ENCODE results near the gene KMT5B. TPM values are rescaled to one million over a fixed set of nuclear protein-coding genes. Genes with fewer than 3 reads are reported as not detected.

The KMT5B gene
- total and polyA plus RNA-seq, 7 donors: 20.8 to 45.7 (median 38.7) TPM

DNA sequence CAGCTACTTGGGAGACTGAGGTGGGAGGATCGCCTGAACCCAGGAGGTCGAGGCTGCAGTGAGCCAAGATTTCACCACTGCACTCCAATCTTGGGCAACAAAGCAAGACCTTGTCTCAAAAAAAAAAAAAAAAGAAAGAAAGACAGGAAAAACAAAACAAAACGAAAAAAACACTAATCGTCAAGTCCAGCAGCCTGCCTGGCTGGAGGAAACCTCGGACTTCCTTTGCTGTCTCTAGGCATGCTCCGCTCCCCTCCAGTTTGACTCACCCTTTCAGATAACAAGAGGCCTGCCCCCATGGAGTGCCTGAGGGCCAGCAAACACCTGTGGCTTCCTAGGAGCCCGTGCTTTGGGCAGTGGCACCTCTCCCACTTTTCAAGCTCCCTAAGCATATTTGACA is 63.1 kb downstream of the KMT5B start:
- H3K9me3 ChIP-seq: no peaks in the 10 kb centered on the region
- TF ChIP-seq POLR2A (IDR thresholded peaks at IDR 0.05): no peak
- no peak for TF ChIP-seq EP300 (IDR thresholded peaks at IDR 0.05)
- TF ChIP-seq POLR2AphosphoS5 (IDR thresholded peaks at IDR 0.05): no peak
- TF ChIP-seq, protein P1, sequence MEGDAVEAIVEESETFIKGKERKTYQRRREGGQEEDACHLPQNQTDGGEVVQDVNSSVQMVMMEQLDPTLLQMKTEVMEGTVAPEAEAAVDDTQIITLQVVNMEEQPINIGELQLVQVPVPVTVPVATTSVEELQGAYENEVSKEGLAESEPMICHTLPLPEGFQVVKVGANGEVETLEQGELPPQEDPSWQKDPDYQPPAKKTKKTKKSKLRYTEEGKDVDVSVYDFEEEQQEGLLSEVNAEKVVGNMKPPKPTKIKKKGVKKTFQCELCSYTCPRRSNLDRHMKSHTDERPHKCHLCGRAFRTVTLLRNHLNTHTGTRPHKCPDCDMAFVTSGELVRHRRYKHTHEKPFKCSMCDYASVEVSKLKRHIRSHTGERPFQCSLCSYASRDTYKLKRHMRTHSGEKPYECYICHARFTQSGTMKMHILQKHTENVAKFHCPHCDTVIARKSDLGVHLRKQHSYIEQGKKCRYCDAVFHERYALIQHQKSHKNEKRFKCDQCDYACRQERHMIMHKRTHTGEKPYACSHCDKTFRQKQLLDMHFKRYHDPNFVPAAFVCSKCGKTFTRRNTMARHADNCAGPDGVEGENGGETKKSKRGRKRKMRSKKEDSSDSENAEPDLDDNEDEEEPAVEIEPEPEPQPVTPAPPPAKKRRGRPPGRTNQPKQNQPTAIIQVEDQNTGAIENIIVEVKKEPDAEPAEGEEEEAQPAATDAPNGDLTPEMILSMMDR (IDR thresholded peaks at IDR 0.05): no peak
- H3K4me1 ChIP-seq: peaks cover 0 to 22% (median 18%) of the 10 kb centered on the region in 4 donors
- peaks cover 0 to 3% (median 0%) of the 10 kb centered on the region in 4 donors for H3K36me3 ChIP-seq
- no peak for DNase-seq
- no peak overlapping the region for H3K27ac ChIP-seq
- intact Hi-C loops (cut with DNase I): no loop called here
- no peaks in the 10 kb centered on the region for H3K27me3 ChIP-seq
- no peak overlapping the region for H3K4me3 ChIP-seq
- WGBS, 2 donors: 35 to 41% methylated on average over 7 of the region's 7 CpGs

DNA sequence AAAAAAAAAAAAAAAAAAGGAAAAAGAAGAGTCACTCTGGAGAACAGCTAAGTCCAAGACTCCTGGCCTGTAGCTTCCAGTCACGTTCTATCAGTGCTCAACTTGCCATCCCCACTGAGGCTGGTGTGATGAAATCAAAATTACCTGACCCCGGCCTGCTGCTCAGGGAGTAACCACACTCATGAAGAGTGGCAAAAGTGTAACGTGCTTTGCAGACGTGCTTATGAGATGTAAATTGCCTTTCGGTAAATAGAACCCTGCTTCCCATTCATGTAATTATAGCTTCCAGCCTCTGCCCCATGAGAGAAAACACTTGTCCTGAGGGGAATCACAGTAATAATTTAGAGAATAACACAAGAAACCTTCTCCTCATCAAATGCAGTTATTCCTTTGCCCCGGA is 63.7 kb downstream of the KMT5B start:
- intact Hi-C loops (cut with DNase I): no loop called here
- no peaks in the 10 kb centered on the region for H3K9me3 ChIP-seq
- WGBS, 2 donors: 34 to 84% methylated on average over 6 of the region's 6 CpGs
- H3K27me3 ChIP-seq: no peaks in the 10 kb centered on the region
- DNase-seq: no peak
- peaks cover 0 to 22% (median 18%) of the 10 kb centered on the region in 4 donors for H3K4me1 ChIP-seq
- no peaks in the 10 kb centered on the region for H3K36me3 ChIP-seq
- no peak overlapping the region for H3K27ac ChIP-seq
- TF ChIP-seq, protein P1 (IDR thresholded peaks at IDR 0.05): no peak
- TF ChIP-seq POLR2AphosphoS5 (IDR thresholded peaks at IDR 0.05) (no peak), POLR2A (IDR thresholded peaks at IDR 0.05) (no peak), EP300 (IDR thresholded peaks at IDR 0.05) (no peak)
- H3K4me3 ChIP-seq: no peak overlapping the region

DNA sequence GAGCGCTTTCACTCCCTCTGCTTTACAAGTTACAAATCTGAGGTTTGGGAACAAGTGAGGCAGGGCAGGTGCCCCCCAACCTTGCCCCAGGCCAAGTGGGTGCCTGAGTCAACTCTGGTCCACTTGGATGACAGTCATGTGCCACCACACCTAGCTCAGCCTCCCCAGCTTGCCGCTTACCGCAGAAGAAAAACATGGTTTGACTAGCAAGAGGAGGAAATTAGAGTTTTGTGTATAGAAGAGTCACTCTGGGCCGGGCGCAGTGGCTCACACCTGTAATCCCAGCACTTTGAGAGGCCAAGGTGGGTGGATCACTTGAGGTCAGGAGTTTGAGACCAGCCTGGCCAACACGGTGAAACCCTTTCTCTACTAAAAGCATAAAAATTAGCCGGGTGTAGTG is 64.2 kb downstream of the KMT5B start:
- no peaks in the 10 kb centered on the region for H3K9me3 ChIP-seq
- H3K4me3 ChIP-seq: no peak overlapping the region
- H3K27ac ChIP-seq: no peak overlapping the region
- WGBS, 2 donors: 30 to 70% methylated on average over 7 of the region's 7 CpGs
- DNase-seq: no peak
- no peaks in the 10 kb centered on the region for H3K27me3 ChIP-seq
- H3K36me3 ChIP-seq: no peaks in the 10 kb centered on the region
- TF ChIP-seq POLR2A (IDR thresholded peaks at IDR 0.05) (no peak), POLR2AphosphoS5 (IDR thresholded peaks at IDR 0.05) (no peak), EP300 (IDR thresholded peaks at IDR 0.05) (no peak)
- TF ChIP-seq, protein P1 (IDR thresholded peaks at IDR 0.05): no peak
- intact Hi-C loops (cut with DNase I): no loop called here
- H3K4me1 ChIP-seq: peaks cover 0 to 22% (median 18%) of the 10 kb centered on the region in 4 donors

DNA sequence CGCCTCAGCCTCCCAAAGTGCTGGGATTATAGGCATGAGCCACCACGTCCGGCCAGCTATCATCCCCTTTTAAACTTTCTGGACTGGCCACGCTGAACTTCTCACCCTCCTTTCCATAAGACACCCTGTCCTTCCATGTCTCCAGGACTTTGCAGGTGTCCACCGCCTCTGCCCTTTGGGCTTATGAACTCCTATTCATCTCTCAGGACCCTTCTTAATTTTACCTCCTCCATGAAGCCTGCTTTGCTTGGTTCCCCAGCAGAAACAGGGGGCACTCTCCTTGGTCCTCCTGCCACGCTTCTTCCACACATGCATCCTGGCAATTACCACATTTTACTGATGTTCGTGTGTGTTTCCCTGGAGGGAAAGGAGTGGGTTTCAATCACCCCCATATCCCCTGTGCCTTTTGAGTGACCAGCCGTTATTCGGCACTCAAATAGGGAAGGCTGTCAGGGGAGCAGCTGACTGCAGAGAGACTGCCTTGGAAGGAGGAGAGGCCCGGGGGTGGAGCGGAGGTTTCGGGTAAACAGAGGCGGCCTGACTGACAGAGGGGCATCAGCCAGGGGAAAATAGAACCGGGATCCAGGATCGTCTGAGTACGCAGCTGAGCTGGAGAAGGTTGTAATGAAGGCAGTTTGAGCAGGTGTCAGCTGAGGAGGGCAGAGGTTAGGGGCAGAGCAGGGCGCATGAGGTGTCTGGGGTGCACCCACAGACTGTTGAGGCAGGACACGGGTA is 64.9 kb downstream of the KMT5B start:
- no peak for DNase-seq
- H3K4me3 ChIP-seq: no peak overlapping the region
- no peaks in the 10 kb centered on the region for H3K27me3 ChIP-seq
- H3K27ac ChIP-seq: no peak overlapping the region
- peaks cover 0 to 20% (median 17%) of the 10 kb centered on the region in 4 donors for H3K4me1 ChIP-seq
- no peaks in the 10 kb centered on the region for H3K9me3 ChIP-seq
- no peaks in the 10 kb centered on the region for H3K36me3 ChIP-seq
- TF ChIP-seq, protein P1 (IDR thresholded peaks at IDR 0.05): no peak
- WGBS, 2 donors: 59 to 87% methylated on average over 18 of the region's 18 CpGs
- intact Hi-C loops (cut with DNase I): no loop called here

All from sigmoid colon (tissue), 7 donors.